Measurements from ENCODE around the gene PRDM16. TPM values are rescaled to one million over a fixed set of nuclear protein-coding genes. Genes with fewer than 3 reads are reported as not detected.

The PRDM16 gene
- total and polyA plus RNA-seq, 2 of the 8 experiments (the other 6 are each of a cell fraction or from before 2014, with no cell fraction given): 0.39 to 0.43 TPM

DNA sequence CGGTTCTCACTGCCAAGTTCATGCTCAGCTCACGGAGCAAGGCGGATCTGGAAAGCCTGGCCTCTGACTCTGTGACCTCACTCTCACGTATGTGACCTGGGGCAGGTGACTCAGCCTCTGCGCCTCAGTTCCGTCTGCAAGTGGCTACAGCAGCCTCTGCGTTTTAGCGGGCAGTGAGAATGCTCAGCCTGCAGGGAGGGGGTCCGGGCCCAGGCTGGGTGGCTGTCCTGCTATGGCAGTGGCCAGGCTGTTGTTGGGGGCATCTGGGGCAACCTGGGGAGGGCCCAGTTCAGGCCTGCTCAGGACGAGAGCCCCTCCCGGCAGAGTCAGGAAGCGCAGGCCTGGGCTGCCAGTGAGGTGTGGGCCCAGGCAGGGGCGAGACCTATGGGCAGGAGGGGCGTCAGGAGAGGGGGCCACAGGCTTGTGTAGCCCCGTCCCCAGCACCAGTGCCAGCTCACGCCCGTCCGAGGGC lies 413.4 kb downstream of the PRDM16 start:
- ChIA-PET POLR2A (ENCODE audit: partially characterized antibody) (interaction anchor here (0.9 to 3.0 kb wide), 5 partner anchors 8 to 28 kb away, joined by 3 to 18 read pairs (median 5); partner anchors contain the start of gene ARHGEF16), CTCF (ENCODE audit: partially characterized antibody) (interaction anchor here (0.9 to 4.2 kb wide), 14 partner anchors 8 to 138 kb away, joined by 3 to 41 read pairs (median 4); no protein-coding TSS in a partner anchor)
- H3K18ac ChIP-seq (ENCODE audit: extremely low read depth, low read length): no peak overlapping the region

More for the DNA sequence above, 413.4 kb downstream of the PRDM16 start:
- Histone ChIP-seq H3K36me3 (ENCODE audit: control insufficient read depth in 2 of 4, insufficient read depth in 4 of 4, low read length in 3 of 4) (peaks cover 0 to 7% (median 3%) of the 10 kb centered on the region in 4 experiments; a peak in 3 of 8 replicates), H2BK120ac (replicated peaks; ENCODE audit: low read depth, low read length) (no peak overlapping the region), H4K8ac (ENCODE audit: extremely low read depth, insufficient read depth, low read length) (no peak overlapping the region; the same call in 1 of the 2 replicates), H3K23ac (ENCODE audit: insufficient read length) (no peak overlapping the region), H3K4ac (replicated peaks; ENCODE audit: insufficient read length, low read depth, low read length) (peak overlapping the region; percentile 78), H2BK12ac (ENCODE audit: low read depth, low read length) (no peak overlapping the region), H2BK20ac (ENCODE audit: low read length) (no peak overlapping the region), H3K79me2 (ENCODE audit: control insufficient read depth in 1 of 2, insufficient read depth in 2 of 2, low read length in 2 of 2) (no peaks in the 10 kb centered on the region), H3K4me1 (replicated peaks in 1 of 4; ENCODE audit: control insufficient read depth in 3 of 4, insufficient read depth in 4 of 4, low read length in 3 of 4) (no peaks in the 10 kb centered on the region), H2AK5ac (ENCODE audit: low read depth, low read length) (no peak overlapping the region), H3K79me1 (ENCODE audit: low read depth, low read length) (no peaks in the 10 kb centered on the region), H4K91ac (replicated peaks; ENCODE audit: insufficient read length, low read length) (peak overlapping the region; percentile 6), H2AFZ (ENCODE audit: low read length) (no peak overlapping the region), H3K9ac (replicated peaks in 1 of 4; ENCODE audit: extremely low read depth in 1 of 4, low read depth in 3 of 4, low read length in 3 of 4) (no peak overlapping the region), H2BK15ac (ENCODE audit: low read length) (no peak overlapping the region), H4K5ac (ENCODE audit: insufficient read length, low read depth, low read length) (no peak overlapping the region), H3K9me3 (ENCODE audit: insufficient read depth in 2 of 2, low read depth in 1 of 2, low read length in 1 of 2) (peaks cover 2 to 10% of the 10 kb centered on the region in 2 experiments; a peak in 2 of 4 replicates), H3K14ac (ENCODE audit: insufficient read length) (no peak overlapping the region), H2BK5ac (ENCODE audit: low read depth, low read length) (no peak overlapping the region), H3K27ac (ENCODE audit: low read depth, low read length) (no peak overlapping the region), H4K20me1 (replicated peaks in 1 of 2; ENCODE audit: control insufficient read depth in 1 of 2, insufficient read depth in 2 of 2, low read length in 2 of 2) (peaks cover 2 to 3% of the 10 kb centered on the region in 2 experiments), H3K4me2 (ENCODE audit: insufficient read depth in 1 of 2, low read depth in 2 of 2, low read length in 2 of 2) (no peak overlapping the region), H3K27me3 (replicated peaks in 1 of 4; ENCODE audit: control insufficient read depth in 3 of 4, extremely low read depth in 1 of 4, insufficient read depth in 3 of 4, low read length in 3 of 4) (no peaks in the 10 kb centered on the region), H3K4me3 (ENCODE audit: extremely low read depth in 1 of 4, insufficient read depth in 2 of 4, low read depth in 3 of 4, low read length in 4 of 4) (no peak overlapping the region), H3K23me2 (ENCODE audit: low read depth, low read length) (no peaks in the 10 kb centered on the region), H3K56ac (replicated peaks; ENCODE audit: insufficient read length, low read depth, low read length) (no peak overlapping the region)
- WGBS, 2 experiments (ENCODE audit: extremely low coverage in 1 of 2, insufficient coverage in 1 of 2, insufficient read length in 1 of 2, insufficient replicate concordance in 2 of 2, low coverage in 1 of 2, low lambda C conversion rate in 2 of 2, missing lambda C conversion rate in 1 of 2): 72% methylated on average over 13 of the region's 18 CpGs; no CpG with 5 or more reads in 1 of the 2 experiments
- FAIRE-seq (no peak), DNase-seq (ENCODE audit: low read depth in 1 of 2, low spot score in 2 of 2) (no peak)
- TF ChIP-seq SP4 (IDR thresholded peaks at IDR 0.05; ENCODE audit: low read length): no peak
- peak in 2 of 3 experiments; percentile 23 to 33; a peak in 3 of 4 replicates for TF ChIP-seq CTCF (IDR thresholded peaks at IDR 0.05; ENCODE audit: control extremely low read depth in 1 of 3, insufficient read depth in 1 of 3, low read depth in 1 of 3, low read length in 3 of 3)
- peak in 1 of 2 experiments; percentile 27; a peak in 1 of 3 replicates for TF ChIP-seq POLR2A (IDR thresholded peaks at IDR 0.05; ENCODE audit: control extremely low read depth in 1 of 2, low read depth in 2 of 2, low read length in 2 of 2)

Data from H1 (cell line).